NCI-H1092 treated with DMSO at 0.1 percent for 48 hours (cell line): Measurements from ENCODE around the gene UGDH.
"Not testable (repeated sequence)": the region's sequence is repeated elsewhere in the genome, so short reads cannot be mapped to it uniquely, and the experiment has no call there.

Experiments
- DNase-seq: peaks from one replicate; lab custom pipeline; 2025; lab: John Stamatoyannopoulos, UW

UGDH gene

DNA sequence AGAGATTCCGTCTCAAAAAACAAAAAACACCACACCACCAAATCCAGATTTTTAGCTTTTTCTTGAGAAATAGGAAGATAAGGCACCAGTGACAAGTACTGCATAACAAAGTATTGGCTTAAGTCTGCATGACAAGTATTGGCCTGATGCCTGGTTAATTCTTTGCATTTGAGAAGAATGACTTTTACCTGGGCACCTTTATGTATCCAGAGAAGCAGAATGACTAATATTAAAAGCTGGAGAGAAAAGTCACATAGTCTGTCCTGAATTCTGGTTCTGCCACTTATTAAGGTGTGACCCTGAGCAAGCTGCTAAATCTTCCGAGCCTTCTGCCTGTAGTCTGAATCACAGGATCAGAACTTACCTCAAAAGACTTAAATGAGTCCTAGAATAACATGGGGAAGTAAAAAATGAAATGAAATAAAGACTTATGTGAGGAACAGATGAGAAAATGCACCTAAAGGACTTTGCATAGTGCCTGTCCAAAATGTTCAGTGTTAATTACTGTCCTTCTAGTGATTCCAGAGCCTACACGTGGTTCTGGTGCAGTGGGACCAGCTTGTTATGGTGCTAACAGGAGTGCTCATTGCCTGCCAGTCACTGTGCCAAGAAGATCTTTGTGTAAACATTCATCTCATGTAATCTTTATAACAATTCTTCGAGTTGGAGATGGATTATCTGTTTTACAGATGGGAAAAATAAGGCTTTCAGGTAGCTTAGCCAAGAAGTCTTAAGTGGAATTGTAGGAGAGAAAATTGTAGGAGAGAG is 31.6 kb downstream of the UGDH start:
- DNase-seq: no peak

DNA sequence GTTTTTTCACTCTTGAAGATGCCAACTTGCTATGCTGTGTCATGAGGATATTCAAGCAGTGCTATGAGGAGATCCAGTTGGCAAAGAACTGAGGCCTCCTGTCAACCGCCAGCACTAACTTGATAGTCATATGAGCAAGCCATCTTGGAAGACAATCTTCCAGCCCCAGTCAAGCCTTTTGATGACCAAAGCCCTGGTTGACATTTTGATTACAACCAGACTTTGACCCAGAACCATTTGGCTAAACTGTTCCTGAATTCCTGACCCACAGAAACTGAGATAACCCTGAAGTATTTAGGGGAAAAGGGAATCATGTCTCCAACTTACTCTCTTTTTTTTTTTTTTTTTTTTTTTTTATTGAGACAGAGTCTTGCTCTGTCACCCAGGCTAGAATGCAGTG is 32.9 kb downstream of the UGDH start:
- no peak for DNase-seq

DNA sequence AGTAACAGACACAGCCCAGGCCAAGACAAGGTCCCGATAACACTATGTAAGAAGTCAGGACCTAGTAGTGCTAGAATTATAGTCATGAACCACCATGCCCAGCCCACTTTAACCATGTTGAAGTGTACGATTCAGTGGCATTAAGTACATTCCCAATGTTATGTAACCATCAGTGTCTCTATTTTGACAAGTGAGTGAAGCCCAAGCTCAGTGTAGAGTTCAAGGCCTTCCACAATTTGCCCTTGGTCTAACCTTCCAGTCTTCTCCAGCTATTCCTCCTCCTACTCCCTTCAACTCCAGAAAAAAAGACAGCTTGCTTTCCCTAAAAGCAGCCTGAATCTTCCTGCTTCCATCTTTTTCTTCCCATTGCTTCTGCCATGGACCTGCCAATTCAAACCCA is 36.9 kb downstream of the UGDH start:
- no peak for DNase-seq

DNA sequence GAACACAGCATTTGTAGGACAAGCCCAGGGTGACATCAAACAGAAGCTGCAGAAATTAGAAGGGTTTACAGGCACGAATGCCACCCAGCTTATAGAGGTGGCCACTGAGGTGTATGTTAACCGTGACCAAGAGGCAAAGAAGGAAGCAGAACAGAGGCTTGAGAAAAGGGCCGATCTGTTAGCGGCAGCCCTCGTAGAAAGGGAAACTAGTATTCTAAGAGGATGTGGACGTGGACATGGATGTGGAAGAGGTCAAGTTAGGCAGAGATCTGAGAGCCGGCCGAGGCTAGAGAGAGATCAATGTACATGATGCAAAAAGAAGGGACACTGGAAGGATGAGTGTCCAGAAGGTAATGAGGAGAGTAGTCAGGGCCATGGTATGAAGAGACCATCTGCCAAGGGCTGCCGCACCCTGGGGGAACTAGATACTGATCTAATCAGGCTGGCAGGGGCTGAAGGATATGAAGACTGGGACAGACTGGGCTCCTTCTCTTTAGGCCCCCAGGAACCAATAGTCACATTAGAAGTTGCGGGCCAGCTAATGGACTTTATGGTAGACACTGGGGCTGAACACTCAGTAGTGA is 40.9 kb downstream of the UGDH start:
- DNase-seq: no peak

DNA sequence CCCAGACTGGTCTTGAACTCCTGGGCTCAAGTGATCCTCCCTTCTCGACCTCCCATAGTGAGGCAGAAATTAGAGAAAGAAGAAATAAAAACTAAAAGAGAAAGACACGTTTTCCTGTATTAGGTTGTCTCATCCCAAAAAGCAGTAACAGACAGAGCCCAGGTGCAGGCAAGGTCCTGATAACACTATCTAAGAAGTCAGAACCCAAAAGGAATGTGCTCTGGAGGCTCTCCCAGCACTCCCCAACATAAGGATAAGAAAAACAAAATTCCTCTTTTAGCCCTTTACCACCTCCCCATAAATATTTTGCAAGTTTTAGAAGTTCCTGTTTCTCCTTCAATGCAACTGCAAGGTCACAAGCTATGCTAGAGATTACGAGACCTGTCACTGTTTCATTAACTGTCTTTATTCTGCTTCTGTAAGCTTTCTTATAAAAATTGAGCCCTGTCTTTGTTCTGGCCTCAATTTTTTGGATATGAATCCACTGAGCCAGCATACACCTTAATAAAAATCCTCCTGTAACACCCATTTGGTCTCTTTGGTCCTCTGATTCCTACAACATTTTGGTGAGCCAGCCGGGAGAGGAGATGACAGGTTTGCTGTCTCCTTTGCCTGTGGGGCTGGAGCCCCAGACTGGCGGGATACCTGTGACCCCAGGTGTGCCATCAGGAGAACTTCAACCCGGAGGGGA is 42.5 kb downstream of the UGDH start:
- no peak for DNase-seq

DNA sequence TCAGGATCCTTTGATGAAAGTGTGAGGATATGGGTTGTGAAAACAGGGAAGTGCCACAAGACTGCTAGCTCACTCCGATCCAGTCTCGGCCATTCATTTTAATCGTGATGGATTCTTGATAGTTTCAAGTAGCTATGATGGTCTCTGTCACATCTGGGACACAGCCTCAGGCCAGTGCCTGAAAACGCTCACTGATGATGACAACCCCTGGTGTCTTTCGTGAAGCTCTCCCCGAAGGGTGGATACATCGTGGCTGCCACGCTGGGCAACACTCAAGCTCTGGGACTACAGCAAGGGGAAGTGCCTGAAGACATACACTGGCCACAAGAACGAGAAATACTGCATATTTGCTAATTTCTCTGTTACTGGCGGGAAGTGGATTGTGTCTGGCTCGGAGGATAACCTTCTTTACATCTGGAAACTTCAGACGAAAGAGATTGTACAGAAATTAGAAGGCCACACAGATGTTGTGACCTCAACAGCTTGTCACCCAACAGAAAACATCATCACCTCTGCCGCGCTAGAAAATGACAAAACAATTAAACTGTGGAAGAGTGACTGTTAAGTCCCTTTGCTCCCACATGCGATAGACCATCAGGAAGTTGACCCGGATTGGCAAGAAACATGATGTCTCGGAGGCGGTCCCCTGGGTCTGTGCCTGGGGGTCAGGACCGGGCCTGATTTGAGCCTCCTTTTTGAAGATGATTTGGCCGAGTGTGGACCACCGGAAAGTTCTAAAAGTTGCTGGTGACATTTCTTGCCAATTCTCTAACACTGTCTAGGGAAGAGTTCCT is 46.1 kb downstream of the UGDH start:
- DNase-seq: no peak

DNA sequence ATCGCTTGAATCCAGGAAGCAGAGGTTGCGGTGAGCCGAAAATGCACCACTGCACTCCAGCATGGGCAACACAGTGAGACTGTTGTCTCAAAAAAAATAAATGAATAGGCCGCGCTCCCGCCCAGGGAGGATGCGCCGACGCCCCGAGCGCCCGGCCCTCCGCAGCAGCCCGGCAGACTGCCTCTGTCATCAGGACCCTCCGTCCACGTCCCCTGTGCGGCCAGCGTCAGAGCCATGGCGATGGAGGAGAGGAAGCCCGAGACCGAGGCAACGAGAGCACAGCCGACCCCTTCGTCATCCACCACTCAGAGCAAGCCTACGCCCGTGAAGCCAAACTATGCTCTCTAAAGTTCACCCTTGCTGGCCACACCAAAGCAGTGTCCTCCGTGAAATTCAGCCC is 47.0 kb downstream of the UGDH start:
- DNase-seq: no peak

DNA sequence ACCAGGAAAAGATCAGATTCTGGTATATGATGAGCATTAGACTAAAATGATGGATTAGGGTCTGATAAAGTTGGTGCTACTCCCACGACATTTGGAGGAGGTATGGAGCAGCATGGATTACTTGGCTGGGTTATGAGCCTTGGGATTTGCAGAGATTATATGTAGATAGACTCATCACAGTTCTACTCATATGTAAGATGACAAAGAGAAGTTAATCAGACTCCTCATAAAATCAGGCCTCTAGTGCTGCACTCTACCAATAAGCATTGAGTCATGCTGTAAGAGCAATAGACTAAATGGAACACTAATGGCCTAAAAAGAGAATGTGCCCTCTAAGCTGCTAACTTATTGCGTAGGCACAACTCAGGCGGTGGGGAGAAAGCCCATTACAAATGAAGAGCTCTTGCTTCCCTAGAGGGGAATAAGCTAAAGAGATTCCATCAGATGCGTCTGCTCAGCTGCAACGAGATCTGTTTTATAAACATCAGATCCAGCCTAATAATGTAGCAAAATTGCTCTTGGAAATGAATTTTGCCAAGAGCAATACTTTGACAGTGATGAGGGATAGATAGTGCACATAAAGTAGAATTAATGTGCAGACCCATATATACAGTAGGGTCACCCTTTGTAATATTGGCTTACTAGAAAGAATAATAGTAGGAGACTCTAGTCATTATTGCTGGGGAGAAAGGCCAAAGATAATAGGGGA is 50.9 kb downstream of the UGDH start:
- no peak for DNase-seq

DNA sequence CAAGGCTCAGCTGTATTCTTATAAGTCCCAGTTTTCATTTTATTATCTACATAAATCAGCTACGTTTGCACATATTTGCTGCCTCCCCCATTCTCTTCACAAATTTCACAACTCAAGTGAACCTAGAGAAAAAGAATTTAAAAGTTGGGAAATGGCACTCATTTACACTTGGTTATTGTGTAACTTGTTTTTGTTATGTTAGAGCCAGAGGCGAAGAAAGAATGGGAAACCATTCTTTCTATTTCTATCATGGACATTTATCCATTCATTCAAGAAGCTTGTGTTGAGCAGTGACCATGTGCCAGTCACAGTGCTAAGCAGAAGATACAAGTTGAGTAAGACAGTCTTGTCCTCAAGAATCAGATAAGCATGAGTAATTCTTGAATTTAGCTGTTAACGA is 54.8 kb downstream of the UGDH start:
- DNase-seq: no peak

DNA sequence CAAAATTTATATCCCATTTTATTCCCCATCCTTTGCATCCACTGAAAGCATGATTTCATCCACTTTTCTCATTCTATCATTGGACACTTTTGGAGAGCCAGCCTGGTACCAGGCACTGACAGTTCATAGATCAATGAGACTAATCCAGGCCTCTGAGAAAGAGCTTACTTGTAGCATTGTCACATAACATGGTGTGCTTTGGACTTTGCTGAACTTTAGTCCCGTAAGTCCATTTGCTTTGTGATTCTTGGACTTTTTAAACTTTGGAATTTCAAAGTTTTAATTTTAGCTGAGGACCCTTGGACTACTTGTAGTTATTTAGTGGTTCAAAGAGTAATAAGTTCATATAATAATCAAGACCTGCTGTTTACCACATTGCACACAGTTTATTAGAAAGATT is 56.8 kb downstream of the UGDH start:
- no peak for DNase-seq

DNA sequence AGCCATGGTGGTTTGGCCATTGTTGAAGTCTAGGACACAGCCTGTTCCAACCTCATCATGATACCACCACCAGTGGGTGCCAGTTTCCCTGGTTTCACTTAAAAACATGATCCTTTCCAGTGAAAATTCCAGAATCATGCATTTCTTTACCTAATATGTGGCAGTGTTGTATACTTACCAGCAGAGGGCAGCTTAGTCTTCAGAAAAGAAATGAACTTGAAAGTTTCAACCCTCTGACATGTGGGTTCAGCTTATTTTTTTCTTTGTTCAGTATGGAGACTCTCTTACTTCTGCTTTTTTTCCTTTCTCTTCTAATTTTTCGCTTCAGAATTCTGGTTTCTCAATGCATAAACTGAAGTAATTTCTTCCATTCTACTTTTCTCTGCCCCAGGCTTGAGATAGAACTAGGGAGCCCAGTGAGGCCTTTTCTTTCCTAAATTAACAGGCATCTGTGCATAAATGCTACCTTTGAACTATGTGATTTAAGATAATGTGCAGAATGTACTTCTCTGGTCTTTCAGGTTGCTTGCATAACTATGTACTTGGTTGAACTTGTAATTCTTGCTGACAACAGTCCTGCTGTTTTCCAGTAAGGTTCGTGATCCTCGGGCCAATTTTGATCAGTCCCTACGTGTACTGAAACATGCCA is 57.7 kb downstream of the UGDH start:
- peak; percentile 54 for DNase-seq

DNA sequence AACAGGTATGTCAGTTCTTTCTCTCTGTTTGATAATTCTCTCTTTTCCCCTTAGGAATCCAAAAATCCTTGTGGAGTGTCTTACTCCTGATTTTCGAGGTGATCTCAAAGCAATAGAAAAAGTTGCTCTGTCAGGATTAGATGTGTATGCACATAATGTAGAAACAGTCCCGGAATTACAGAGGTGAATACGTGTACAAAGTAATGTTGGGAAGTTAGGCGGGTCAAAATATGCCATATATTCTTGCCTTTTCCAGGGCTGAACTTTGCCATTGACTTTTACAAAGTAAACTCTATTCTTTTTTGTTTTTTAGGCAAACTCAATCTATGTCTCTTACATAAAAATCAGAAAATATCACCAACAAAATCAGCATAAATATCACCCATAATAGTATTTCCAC is 59.8 kb downstream of the UGDH start:
- no peak for DNase-seq

DNA sequence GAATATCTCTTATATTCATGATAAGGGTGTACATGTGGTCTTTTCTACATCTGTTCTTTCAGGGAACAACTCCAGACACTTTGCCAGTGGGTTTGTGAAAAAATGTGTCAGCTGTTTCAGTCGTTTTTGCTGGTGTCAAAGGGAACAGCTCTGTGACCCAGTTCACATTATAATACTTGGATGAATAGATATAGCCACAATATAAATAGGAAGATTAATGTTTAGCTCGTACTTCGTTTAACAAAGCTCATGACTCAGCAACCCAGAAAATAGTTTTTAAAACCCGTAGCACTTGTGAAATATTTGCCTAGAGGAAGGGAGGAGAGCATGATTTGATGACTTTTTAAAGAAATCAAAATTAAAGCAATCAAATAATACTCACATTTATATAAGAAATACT is 60.5 kb downstream of the UGDH start:
- no peak for DNase-seq

DNA sequence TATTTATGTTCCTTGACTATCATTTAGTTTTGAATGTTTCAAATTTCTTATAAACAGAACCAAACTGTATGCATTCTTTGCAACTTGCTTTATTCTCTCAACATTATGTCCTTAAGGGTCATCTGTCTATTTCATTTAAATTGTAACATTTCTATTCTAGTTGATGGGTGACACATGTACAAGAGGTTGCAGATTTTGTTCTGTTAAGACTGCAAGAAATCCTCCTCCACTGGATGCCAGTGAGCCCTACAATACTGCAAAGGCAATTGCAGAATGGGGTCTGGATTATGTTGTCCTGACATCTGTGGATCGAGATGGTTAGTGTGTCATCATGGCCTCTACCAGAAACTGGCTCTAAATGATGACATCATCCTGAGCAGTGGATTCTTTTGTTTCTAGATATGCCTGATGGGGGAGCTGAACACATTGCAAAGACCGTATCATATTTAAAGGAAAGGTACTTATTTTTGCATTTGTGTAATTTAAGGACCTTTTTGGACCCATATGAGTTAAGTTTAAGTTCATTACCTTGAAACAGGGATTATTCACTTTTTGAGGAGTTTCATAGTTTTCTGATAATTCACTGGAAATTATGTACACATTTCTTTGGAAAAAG is 62.2 kb downstream of the UGDH start:
- no peak for DNase-seq

DNA sequence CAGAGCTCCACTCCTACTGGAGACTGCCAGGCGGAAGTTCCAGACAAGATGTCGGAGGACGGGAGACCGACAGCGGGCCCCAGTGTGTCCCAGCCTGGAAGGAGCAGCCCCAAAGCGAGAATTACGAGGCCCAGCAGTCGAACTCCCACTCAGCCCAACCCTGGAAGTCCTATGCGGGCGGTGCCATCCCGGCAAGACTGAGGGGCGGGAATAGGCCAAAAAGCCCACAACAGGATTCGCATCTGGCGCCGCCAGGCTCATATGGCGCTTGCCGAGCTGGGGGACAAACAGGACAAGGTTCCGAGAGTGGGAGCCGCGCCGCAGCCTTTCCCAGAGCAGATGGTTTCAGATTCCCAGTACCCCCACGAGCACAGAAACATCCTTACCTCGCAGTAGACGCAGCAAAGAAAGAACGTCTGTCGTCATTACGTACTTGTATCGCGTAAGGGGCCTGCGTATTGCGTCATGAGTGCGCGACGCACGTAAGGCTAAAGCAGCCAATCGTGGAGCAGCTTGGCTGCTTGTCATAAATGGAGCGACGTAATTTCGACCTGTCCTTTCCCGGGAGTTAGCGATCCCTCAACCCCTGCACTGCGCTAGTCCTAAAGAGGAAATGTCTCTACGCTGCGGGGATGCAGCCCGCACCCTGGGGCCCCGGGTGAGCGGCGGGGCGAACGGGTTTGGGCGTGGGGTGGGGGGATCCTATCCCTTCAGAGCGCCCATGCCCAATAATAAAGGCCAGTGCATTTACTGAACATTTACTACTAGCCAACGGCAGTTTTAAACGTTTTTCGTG is 68.5 kb downstream of the UGDH start, which contains the start of the genes LIAS and RPL9:
Gene LIAS (plus strand): TSS at position 552 of the 796 bp plus-strand sequence. CDS start 62 bp downstream, at position 614.
Gene RPL9 (minus strand): TSS at position 418 of the 796 bp plus-strand sequence. CDS start 483 bp downstream, outside the sequence.
- DNase-seq: peak; percentile 98

DNA sequence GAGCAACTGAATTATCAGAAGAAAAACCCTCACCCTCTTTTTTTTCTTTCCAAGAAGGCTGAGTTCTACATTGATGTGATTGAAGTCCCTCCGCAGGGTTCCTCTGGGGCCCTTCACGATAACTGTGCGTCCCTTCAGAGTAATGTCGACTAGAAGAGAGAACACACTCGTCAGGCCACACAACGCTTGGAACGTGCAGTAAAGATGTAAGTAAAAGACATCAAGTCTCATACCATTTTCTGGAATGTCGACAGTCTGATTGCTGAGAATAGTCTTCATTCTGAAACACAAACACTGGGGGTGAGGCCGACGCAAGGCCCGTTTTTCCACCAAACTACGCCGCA is 69.1 kb downstream of the UGDH start:
- not testable (repeated sequence) for DNase-seq

DNA sequence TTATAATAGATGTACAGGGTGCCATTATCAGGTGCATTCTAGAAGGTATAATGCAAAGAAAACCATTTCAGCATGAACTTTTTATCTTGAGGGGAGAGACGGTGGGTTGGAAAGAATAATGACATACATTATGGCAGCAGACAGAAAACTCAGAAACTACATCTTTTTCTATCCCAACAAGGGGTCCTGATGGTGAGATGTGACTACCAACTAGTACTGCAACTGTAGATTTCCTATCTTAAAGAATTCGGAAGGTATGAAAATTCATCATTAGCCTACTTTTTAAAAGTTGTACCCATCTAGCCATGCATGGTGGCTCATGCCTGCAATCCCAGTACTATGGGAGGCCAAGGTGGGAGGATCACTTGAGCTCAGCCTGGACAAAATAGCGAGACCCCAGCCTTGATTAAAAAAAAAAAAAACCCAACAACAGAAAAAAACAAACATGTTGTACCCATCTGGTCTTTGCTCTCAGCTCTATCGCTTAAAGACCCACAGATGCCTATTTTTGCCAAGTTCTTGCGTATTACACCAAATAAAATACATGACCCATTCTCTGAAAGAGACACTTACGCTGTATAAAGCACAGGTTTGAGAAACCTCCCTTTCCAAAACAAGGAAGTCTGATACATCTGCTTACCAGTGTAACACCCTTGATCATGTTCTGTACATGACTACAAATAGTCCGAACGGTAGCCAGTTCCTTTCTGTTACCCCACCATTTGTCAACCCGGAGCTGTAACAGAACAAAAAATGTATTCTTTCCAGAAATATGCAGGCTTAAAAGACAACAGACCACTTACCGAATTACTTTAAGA is 70.1 kb downstream of the UGDH start:
- no peak for DNase-seq

DNA sequence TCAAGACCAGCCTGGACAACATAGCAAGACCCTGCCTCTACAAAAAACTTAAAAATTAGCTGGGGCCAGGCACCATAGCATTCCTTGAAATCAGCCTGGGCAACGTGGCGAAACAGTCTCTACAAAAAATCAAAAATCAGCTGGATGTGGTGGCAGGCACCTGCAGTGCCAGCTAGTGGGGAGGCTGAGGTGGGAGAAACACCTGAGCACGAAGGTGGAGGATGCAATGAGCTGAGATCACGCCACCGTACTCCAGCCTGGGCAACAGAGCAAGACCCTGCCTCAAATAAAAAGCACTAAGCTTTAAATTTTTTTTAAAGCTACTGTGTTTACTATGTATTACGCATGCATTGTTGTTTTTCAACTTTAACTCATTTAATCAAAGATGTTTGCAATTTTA is 71.8 kb downstream of the UGDH start:
- DNase-seq: no peak

DNA sequence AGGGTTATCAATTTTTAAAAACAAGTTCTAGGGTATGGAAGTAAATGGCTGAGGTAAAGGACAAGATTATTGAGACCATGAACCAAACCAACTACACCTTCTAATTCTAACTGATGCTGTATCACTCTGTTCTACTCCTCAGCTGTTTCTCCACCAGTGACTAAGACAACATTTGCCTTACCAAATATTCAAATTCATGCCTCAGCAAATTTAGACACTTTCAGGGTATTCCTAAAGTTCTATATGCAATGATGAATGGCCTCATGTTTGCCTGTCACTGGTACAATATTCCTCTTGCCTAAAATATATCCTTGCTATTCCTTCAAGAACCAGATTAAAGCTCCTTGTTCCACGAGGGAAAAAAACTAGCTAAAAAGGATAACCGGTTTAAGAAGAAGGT is 73.5 kb downstream of the UGDH start:
- no peak for DNase-seq
